Stimulated activated effector memory CD8-positive, alpha-beta T cell treated with anti-CD3 and anti-CD28 coated beads, Interleukin-12 subunit alpha, Interleukin-12 subunit beta, amount 100 ng/mL, for 72 hours (primary cell): Measurements from ENCODE around the gene CCDC174.
A peak's percentile ranks its signal among the peaks of the same experiment; 100 is the strongest.

Experiments
- ATAC-seq: fragments of 150-1000 bp; cut with Tn5 transposase; 2 replicates; pipeline ENCODE4 v1.10.0; 2021
- DNase-seq, 2 donors: peaks; one replicate each; pipeline ENCODE4 v3.0.0; 2021 to 2022; ENCODE audit warnings: low spot score in 2 of 2
- H3K27ac Mint-ChIP-seq: one replicate; pipeline ENCODE4 v1.8.0; 2022; ENCODE audit warnings: mild to moderate bottlenecking, mixed read lengths
- H3K36me3 Mint-ChIP-seq: one replicate; pipeline ENCODE4 v1.8.0; 2022; ENCODE audit warnings: mild to moderate bottlenecking, mixed read lengths
- H3K4me1 Mint-ChIP-seq: one replicate; pipeline ENCODE4 v1.8.0; 2022; ENCODE audit warnings: mixed read lengths
- H3K4me3 Mint-ChIP-seq: one replicate; pipeline ENCODE4 v1.8.0; 2022; ENCODE audit warnings: mild to moderate bottlenecking, mixed read lengths
- H3K9me3 Mint-ChIP-seq: one replicate; pipeline ENCODE4 v1.8.0; 2022; ENCODE audit warnings: mixed read lengths

The CCDC174 gene

DNA sequence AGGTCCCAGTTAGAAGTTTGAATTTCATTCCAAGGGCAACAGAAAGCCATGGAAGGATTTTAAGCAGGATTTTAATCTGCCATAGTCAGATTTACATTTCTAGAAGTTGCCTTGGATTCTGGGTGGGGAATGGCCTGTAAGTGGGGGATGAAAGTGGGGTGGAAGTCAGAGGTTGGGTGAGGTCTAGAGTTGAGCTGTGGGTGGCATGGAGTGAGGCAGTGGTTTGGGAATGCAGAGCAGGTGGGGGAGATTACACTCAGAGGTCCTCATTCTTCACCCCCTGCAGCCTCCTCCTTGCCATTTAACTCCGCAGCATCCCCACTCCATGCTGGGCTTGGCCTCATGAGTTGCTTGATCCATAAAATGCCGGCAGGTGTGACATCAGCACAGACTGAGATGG is 32.0 kb upstream of the CCDC174 start:
- ATAC-seq (no peak), DNase-seq (no peak)
- no peak overlapping the region for H3K4me3 Mint-ChIP-seq
- no peaks in the 10 kb centered on the region for H3K9me3 Mint-ChIP-seq
- no peak overlapping the region for H3K27ac Mint-ChIP-seq
- H3K36me3 Mint-ChIP-seq: no peaks in the 10 kb centered on the region
- H3K4me1 Mint-ChIP-seq: no peaks in the 10 kb centered on the region

- H3K4me3 Mint-ChIP-seq: no peak overlapping the region
- H3K36me3 Mint-ChIP-seq: no peaks in the 10 kb centered on the region
- no peaks in the 10 kb centered on the region for H3K4me1 Mint-ChIP-seq
- H3K27ac Mint-ChIP-seq: no peak overlapping the region
- no peaks in the 10 kb centered on the region for H3K9me3 Mint-ChIP-seq
- DNase-seq (no peak), ATAC-seq (no peak)
Observed at GRCh38 chr3:14620512-14620911, 31.1 kb upstream of the CCDC174 start.

GRCh38 chr3:14621093-14621492 is 30.5 kb upstream of the CCDC174 start:
- Mint-ChIP-seq H3K36me3 (no peaks in the 10 kb centered on the region), H3K4me1 (no peaks in the 10 kb centered on the region), H3K27ac (no peak overlapping the region), H3K9me3 (no peaks in the 10 kb centered on the region), H3K4me3 (no peak overlapping the region)
- no peak for ATAC-seq
- DNase-seq: no peak

DNA sequence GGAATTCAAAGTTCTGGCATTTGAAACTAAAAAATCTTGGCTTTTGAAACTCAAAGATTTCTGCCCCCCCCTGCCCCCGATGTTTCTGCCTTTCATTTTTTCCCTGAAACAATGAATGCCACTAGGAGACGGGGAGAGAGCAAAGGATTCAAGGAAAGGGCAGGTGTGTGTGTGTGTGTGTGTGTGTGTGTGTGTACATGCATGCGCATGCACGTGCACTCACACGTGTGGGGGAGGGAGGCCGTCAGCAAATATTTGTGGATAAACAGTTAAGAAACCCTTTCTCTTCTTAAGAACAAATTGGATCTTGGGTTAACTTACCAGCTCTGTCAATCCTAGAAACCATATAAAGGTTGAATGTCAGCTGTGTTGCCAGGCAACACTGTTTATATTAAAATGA is 29.2 kb upstream of the CCDC174 start:
- Mint-ChIP-seq H3K4me1 (no peaks in the 10 kb centered on the region), H3K9me3 (no peaks in the 10 kb centered on the region), H3K27ac (no peak overlapping the region), H3K4me3 (no peak overlapping the region), H3K36me3 (no peaks in the 10 kb centered on the region)
- ATAC-seq (no peak), DNase-seq (no peak)

DNA sequence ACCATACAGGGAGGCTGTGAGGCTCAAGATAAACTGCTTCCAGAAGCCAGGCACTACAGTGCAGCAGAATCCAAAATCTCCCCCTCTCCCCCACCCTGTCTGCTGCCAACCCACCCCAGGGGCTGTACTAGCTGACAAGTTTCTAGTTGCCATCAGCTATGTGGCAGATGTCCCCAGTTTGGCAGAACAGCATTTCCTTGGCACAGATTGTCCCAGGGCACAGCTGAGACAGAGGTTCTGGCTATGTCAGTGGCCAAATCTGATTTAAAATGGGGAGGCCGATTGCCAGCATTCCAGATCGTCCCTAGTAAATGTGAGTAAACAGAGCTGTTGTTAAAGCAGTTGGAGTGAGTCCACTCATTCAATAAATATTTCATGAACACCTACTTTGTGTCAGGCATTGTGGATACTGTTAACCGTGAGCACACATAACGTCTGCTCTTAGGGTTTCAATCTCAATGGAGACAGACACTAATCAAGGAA is 28.0 kb upstream of the CCDC174 start:
- H3K9me3 Mint-ChIP-seq: no peaks in the 10 kb centered on the region
- ATAC-seq (no peak), DNase-seq (no peak)
- H3K4me3 Mint-ChIP-seq: no peak overlapping the region
- H3K4me1 Mint-ChIP-seq: no peaks in the 10 kb centered on the region
- H3K36me3 Mint-ChIP-seq: no peaks in the 10 kb centered on the region
- no peak overlapping the region for H3K27ac Mint-ChIP-seq

DNA sequence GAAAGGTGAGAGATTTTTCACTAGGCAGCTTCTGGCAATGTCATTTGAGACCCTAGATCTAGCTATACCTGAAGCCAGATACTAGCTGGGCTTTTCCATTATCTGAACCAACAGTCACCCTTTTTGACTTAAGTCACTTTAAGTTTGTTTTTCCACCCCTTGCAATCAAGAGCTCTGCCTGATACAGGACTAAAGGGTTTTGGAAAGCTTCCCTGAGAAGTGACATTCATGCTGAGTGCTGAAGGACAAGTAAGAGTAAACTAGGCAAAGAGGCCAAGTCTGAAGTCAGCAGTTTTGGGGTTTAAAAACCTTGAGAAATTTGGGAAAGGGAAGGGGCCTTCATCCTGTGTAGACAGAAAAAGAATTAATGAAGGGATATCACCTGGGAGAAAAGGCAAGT is 27.1 kb upstream of the CCDC174 start:
- no peaks in the 10 kb centered on the region for H3K36me3 Mint-ChIP-seq

DNA sequence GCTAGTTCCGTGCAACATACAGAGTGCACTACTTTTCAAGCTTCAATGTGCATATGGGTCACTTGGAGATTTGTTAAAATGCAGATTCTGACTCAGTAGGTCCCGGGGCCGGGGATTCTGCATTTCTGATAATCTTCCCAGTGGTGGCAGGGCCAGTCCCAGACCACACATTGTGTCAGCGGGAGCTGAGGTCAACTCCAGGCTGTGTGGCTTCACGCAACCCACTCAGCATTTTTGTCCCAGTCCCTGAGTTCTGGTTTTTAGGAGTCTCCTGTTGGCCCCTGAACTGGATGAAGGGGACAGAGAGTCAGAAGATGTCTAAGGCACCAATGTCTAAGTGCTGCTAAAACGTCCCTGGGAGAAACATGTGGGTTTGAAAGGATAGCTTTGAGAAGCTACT is 26.1 kb upstream of the CCDC174 start:
- Mint-ChIP-seq H3K36me3 (no peaks in the 10 kb centered on the region), H3K4me3 (no peak overlapping the region), H3K4me1 (no peaks in the 10 kb centered on the region), H3K9me3 (no peaks in the 10 kb centered on the region), H3K27ac (no peak overlapping the region)
- no peak for ATAC-seq
- DNase-seq: no peak

More for the DNA sequence above, 27.1 kb upstream of the CCDC174 start:
- DNase-seq (no peak), ATAC-seq (no peak)
- Mint-ChIP-seq H3K9me3 (no peaks in the 10 kb centered on the region), H3K4me1 (no peaks in the 10 kb centered on the region), H3K27ac (no peak overlapping the region), H3K4me3 (no peak overlapping the region)

GRCh38 chr3:14627815-14628214 is 23.7 kb upstream of the CCDC174 start:
- H3K4me3 Mint-ChIP-seq: no peak overlapping the region
- no peaks in the 10 kb centered on the region for H3K4me1 Mint-ChIP-seq
- no peaks in the 10 kb centered on the region for H3K9me3 Mint-ChIP-seq
- no peak for DNase-seq
- no peaks in the 10 kb centered on the region for H3K36me3 Mint-ChIP-seq
- H3K27ac Mint-ChIP-seq: no peak overlapping the region
- ATAC-seq: no peak

DNA sequence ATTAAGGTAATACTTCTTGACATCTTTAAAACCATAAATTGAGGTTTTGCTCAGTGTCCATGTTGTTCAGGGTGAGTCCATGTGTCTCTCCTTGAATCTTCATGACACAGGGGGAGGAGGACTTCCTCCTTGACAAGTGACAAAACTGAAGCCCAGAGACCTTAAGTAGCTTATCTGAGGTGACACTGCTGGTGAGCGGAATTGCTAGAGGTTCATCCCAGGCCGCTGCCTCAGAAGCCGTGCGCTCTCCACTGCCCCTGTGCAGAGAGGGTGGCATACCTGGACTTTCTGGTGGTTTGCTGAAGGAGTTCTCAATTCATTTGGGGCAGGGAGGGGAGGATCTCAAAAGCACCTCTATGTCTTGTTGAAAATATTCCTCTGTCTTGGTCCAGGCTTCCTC is 23.2 kb upstream of the CCDC174 start:
- no peaks in the 10 kb centered on the region for H3K9me3 Mint-ChIP-seq
- H3K27ac Mint-ChIP-seq: no peak overlapping the region
- H3K36me3 Mint-ChIP-seq: no peaks in the 10 kb centered on the region
- DNase-seq: no peak
- ATAC-seq: no peak
- no peak overlapping the region for H3K4me3 Mint-ChIP-seq
- no peaks in the 10 kb centered on the region for H3K4me1 Mint-ChIP-seq

GRCh38 chr3:14630404-14631100 is 21.0 kb upstream of the CCDC174 start:
- H3K36me3 Mint-ChIP-seq: no peaks in the 10 kb centered on the region
- no peak overlapping the region for H3K4me3 Mint-ChIP-seq
- peaks cover 5% of the 10 kb centered on the region for H3K4me1 Mint-ChIP-seq
- H3K9me3 Mint-ChIP-seq: no peaks in the 10 kb centered on the region
- H3K27ac Mint-ChIP-seq: no peak overlapping the region
- ATAC-seq (no peak), DNase-seq (no peak)

DNA sequence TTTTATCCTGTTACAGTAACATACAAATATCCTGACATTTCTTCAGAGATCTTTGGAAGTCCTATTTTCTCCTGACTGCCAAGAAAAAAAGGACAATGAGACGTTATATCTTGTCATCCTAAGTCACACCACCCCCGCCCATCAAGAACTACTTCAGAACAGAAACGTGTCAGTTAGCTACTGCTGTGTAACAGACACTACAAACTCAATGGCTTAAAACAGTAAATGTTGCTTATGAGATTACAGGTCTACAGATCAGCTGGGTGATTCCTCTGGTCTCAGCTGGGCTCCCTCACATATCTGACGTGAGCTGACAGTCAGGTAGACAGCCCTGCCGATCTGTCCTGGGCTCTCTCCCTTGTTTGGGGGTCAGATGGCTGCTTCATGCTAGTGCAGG is 20.5 kb upstream of the CCDC174 start:
- DNase-seq (no peak), ATAC-seq (no peak)
- Mint-ChIP-seq H3K9me3 (no peaks in the 10 kb centered on the region), H3K4me1 (peaks cover 5% of the 10 kb centered on the region), H3K27ac (no peak overlapping the region), H3K36me3 (no peaks in the 10 kb centered on the region), H3K4me3 (no peak overlapping the region)

GRCh38 chr3:14631687-14632441 is 19.7 kb upstream of the CCDC174 start:
- no peak for DNase-seq
- H3K4me1 Mint-ChIP-seq: peaks cover 5% of the 10 kb centered on the region
- H3K27ac Mint-ChIP-seq: no peak overlapping the region

DNA sequence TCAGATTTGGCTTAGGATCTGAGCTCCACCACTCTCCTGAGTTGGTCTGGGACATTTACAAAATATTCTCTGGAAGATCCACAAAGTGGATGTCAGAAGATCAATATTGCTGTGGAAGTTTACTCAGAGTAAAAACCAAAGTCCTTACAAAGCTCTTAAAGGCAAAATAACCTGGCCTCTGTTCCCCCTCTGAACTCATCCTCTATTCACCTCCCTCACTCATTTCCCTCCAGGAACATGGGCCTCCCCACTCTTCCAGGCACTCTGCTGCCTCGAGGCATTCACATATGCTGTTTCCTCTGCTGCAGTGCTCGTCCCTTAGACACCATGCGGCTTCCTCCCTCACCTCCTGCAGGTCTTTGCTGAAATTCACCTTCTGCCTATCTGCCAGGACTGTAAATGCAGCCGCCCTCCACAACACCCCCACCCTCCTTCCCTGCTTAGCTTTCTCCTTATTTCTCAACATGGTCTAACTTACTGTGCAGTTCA is 19.1 kb upstream of the CCDC174 start:
- Mint-ChIP-seq H3K27ac (no peak overlapping the region), H3K4me1 (peaks cover 5% of the 10 kb centered on the region), H3K36me3 (no peaks in the 10 kb centered on the region), H3K4me3 (no peak overlapping the region), H3K9me3 (no peaks in the 10 kb centered on the region)
- ATAC-seq: no peak
- no peak for DNase-seq

More at GRCh38 chr3:14631687-14632441, 19.7 kb upstream of the CCDC174 start:
- Mint-ChIP-seq H3K36me3 (no peaks in the 10 kb centered on the region), H3K9me3 (no peaks in the 10 kb centered on the region), H3K4me3 (no peak overlapping the region)
- ATAC-seq: no peak

DNA sequence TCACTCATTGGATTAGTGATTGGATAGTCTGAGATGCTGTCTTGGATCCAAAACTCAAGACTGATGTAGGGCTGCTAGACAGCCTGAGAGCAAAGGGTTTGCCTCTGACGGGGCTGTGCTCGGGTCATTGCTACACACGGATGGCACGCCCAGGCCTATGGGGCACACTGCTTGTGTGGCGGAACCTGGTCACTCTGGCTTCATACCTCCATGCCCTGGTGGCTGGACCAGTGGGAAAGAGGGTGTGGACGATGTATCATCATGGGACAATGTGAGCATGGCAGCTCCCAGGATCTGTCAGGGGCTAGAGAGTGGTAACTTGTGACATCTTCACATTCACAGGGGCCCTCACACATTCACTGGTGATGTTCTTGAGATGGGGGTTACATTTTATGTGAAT is 18.1 kb upstream of the CCDC174 start:
- no peaks in the 10 kb centered on the region for H3K36me3 Mint-ChIP-seq
- no peaks in the 10 kb centered on the region for H3K9me3 Mint-ChIP-seq
- H3K4me1 Mint-ChIP-seq: peaks cover 5% of the 10 kb centered on the region
- no peak overlapping the region for H3K4me3 Mint-ChIP-seq
- ATAC-seq: no peak
- no peak for DNase-seq
- H3K27ac Mint-ChIP-seq: no peak overlapping the region

- DNase-seq: peak; percentile 20 to 65
- Mint-ChIP-seq H3K36me3 (no peaks in the 10 kb centered on the region), H3K27ac (no peak overlapping the region), H3K9me3 (no peaks in the 10 kb centered on the region), H3K4me1 (peaks cover 5% of the 10 kb centered on the region), H3K4me3 (no peak overlapping the region)
- peak; percentile 74 for ATAC-seq
Observed at GRCh38 chr3:14633819-14634424, 17.6 kb upstream of the CCDC174 start.
